Transverse colon (tissue), 4 donors: ENCODE results near the gene FAM162A.

Source experiments
- CTCF ChIP-seq, 5 experiments: fragments of 200-600 bp in 3 of 5; fragments of 450-650 bp in 2 of 5; sonication (generic) in 3 of 5; IDR thresholded peaks; 1 replicate in 2 of 5; 2 replicates in 3 of 5; pipeline ENCODE4 v1.5.1; 2016 to 2017; ENCODE audit warnings: antibody characterized with exemption in 5 of 5, inconsistent platforms in 3 of 5, mild to moderate bottlenecking in 2 of 5, moderate library complexity in 1 of 5
- EP300 ChIP-seq: sonication (generic); formaldehyde crosslinking; IDR thresholded peaks from one replicate; pipeline ENCODE4 v1.6.1; 2017; ENCODE audit warnings: antibody characterized with exemption, low read depth
- POLR2A ChIP-seq: fragments of 450-650 bp; IDR thresholded peaks from one replicate; pipeline ENCODE4 v1.6.1; 2016; ENCODE audit warnings: antibody characterized with exemption, mild to moderate bottlenecking, moderate library complexity
- POLR2AphosphoS5 ChIP-seq, 3 donors: sonication (generic); formaldehyde crosslinking; IDR thresholded peaks; one replicate each; pipeline ENCODE4 v1.6.1; 2016; ENCODE audit warnings: antibody characterized with exemption in 3 of 3

DNA sequence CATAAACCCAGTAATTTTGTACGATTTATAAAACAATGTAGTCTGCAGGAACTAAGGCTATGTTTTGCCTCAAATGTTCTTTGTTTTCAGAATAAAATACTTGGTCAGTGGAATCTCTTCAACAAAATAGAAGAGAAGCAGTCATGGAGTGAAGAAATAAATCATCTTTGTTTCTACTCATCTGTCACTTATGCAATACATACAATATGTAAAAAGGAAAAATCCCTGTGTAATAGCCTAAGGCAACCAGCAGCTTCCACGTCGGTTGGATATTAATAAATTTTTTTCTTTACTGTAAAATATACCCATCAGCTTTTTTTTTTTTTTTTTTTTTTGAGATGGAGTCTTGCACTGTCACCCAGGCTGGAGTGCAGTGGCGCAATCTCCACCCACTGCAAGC, 37.1 kb downstream of the FAM162A start:
- no peak for TF ChIP-seq CTCF (IDR thresholded peaks at IDR 0.05)
- TF ChIP-seq POLR2AphosphoS5 (IDR thresholded peaks at IDR 0.05): no peak
- TF ChIP-seq POLR2A: no peak
- TF ChIP-seq EP300: no peak
